ENCODE measurements around the gene MUL1.

The MUL1 gene

DNA sequence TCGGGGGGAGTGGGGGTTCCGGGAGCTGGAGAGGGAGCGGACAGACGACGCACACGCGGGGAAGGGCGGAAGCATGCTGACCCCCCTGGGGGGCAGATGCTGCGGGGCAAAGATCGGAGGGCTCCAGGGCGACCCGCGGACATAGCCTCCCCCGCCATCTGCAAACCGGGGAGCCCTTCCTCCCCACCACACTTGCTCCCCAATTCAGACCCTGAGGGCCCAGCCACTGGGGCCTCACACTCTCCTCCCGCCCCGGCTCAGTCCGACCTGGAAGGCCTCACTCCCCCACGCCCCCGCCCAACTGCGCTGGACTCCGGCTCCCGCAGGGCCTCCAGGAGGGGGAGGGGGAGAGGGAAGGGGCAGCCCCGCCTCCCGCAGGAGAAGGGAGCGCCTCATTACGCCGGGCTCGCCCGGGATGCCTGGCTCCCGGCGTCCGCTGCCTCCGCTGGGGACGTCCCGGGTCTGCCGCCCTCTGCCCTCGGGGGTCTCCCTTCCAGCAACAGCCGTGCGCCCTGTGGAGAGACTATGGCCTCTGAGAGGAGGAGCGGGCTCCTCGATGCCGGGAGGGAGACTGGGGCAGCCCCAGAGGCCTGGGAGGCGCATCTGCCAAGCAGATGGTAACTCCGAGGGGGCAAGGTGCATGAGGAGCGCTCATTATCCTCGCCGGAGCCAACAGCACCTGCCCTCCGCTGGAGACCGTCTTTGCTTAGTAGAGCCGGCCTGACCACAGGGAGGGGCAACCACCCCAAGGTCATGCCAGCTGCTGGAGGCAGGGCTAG is 21.3 kb downstream of the MUL1 start (continued):
- TF ChIP-seq, protein P1, sequence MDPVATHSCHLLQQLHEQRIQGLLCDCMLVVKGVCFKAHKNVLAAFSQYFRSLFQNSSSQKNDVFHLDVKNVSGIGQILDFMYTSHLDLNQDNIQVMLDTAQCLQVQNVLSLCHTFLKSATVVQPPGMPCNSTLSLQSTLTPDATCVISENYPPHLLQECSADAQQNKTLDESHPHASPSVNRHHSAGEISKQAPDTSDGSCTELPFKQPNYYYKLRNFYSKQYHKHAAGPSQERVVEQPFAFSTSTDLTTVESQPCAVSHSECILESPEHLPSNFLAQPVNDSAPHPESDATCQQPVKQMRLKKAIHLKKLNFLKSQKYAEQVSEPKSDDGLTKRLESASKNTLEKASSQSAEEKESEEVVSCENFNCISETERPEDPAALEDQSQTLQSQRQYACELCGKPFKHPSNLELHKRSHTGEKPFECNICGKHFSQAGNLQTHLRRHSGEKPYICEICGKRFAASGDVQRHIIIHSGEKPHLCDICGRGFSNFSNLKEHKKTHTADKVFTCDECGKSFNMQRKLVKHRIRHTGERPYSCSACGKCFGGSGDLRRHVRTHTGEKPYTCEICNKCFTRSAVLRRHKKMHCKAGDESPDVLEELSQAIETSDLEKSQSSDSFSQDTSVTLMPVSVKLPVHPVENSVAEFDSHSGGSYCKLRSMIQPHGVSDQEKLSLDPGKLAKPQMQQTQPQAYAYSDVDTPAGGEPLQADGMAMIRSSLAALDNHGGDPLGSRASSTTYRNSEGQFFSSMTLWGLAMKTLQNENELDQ (tag by site-specific recombination; IDR thresholded peaks at IDR 0.05; ENCODE audit: low read depth): no peak
- TF ChIP-seq ZNF354C (tag by site-specific recombination; IDR thresholded peaks at IDR 0.05; ENCODE audit: borderline replicate concordance, low read depth): no peak
- TF ChIP-seq ZSCAN23 (tag by site-specific recombination; IDR thresholded peaks at IDR 0.05): peak; percentile 73; the same call in 1 of the 2 replicates
- TF ChIP-seq SCRT2 (tag by site-specific recombination; IDR thresholded peaks at IDR 0.05): no peak
- no peak for TF ChIP-seq ZNF837 (tag by site-specific recombination; IDR thresholded peaks at IDR 0.05)
- TF ChIP-seq ZNF530 (tag by site-specific recombination; IDR thresholded peaks at IDR 0.05; ENCODE audit: low read depth): no peak
- TF ChIP-seq, protein P2, sequence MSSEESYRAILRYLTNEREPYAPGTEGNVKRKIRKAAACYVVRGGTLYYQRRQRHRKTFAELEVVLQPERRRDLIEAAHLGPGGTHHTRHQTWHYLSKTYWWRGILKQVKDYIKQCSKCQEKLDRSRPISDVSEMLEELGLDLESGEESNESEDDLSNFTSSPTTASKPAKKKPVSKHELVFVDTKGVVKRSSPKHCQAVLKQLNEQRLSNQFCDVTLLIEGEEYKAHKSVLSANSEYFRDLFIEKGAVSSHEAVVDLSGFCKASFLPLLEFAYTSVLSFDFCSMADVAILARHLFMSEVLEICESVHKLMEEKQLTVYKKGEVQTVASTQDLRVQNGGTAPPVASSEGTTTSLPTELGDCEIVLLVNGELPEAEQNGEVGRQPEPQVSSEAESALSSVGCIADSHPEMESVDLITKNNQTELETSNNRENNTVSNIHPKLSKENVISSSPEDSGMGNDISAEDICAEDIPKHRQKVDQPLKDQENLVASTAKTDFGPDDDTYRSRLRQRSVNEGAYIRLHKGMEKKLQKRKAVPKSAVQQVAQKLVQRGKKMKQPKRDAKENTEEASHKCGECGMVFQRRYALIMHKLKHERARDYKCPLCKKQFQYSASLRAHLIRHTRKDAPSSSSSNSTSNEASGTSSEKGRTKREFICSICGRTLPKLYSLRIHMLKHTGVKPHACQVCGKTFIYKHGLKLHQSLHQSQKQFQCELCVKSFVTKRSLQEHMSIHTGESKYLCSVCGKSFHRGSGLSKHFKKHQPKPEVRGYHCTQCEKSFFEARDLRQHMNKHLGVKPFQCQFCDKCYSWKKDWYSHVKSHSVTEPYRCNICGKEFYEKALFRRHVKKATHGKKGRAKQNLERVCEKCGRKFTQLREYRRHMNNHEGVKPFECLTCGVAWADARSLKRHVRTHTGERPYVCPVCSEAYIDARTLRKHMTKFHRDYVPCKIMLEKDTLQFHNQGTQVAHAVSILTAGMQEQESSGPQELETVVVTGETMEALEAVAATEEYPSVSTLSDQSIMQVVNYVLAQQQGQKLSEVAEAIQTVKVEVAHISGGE (tag by site-specific recombination; conservative IDR thresholded peaks at IDR 0.05; ENCODE audit: low read depth): peak; percentile 6
- no peak for TF ChIP-seq ZNF544 (tag by site-specific recombination; IDR thresholded peaks at IDR 0.05)
- no peak for TF ChIP-seq ZNF350 (tag by site-specific recombination; IDR thresholded peaks at IDR 0.05)
- TF ChIP-seq ZNF37A (tag by site-specific recombination; IDR thresholded peaks at IDR 0.05): no peak
- peak; percentile 54; the same call in 1 of the 2 replicates for TF ChIP-seq REPIN1 (tag by site-specific recombination; IDR thresholded peaks at IDR 0.05; ENCODE audit: low read depth)
- TF ChIP-seq ZNF701 (tag by site-specific recombination; IDR thresholded peaks at IDR 0.05): no peak
- TF ChIP-seq ZNF561 (tag by site-specific recombination; IDR thresholded peaks at IDR 0.05; ENCODE audit: borderline replicate concordance): peak; percentile 54; the same call in 1 of the 2 replicates
- no peak for TF ChIP-seq ZNF16 (tag by site-specific recombination; IDR thresholded peaks at IDR 0.05; ENCODE audit: low read depth)
- TF ChIP-seq, protein P3, sequence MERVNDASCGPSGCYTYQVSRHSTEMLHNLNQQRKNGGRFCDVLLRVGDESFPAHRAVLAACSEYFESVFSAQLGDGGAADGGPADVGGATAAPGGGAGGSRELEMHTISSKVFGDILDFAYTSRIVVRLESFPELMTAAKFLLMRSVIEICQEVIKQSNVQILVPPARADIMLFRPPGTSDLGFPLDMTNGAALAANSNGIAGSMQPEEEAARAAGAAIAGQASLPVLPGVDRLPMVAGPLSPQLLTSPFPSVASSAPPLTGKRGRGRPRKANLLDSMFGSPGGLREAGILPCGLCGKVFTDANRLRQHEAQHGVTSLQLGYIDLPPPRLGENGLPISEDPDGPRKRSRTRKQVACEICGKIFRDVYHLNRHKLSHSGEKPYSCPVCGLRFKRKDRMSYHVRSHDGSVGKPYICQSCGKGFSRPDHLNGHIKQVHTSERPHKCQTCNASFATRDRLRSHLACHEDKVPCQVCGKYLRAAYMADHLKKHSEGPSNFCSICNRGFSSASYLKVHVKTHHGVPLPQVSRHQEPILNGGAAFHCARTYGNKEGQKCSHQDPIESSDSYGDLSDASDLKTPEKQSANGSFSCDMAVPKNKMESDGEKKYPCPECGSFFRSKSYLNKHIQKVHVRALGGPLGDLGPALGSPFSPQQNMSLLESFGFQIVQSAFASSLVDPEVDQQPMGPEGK (tag by site-specific recombination; IDR thresholded peaks at IDR 0.05): peak; percentile 78
- TF ChIP-seq ZNF792 (tag by site-specific recombination; IDR thresholded peaks at IDR 0.05): no peak
- TF ChIP-seq, protein P4, sequence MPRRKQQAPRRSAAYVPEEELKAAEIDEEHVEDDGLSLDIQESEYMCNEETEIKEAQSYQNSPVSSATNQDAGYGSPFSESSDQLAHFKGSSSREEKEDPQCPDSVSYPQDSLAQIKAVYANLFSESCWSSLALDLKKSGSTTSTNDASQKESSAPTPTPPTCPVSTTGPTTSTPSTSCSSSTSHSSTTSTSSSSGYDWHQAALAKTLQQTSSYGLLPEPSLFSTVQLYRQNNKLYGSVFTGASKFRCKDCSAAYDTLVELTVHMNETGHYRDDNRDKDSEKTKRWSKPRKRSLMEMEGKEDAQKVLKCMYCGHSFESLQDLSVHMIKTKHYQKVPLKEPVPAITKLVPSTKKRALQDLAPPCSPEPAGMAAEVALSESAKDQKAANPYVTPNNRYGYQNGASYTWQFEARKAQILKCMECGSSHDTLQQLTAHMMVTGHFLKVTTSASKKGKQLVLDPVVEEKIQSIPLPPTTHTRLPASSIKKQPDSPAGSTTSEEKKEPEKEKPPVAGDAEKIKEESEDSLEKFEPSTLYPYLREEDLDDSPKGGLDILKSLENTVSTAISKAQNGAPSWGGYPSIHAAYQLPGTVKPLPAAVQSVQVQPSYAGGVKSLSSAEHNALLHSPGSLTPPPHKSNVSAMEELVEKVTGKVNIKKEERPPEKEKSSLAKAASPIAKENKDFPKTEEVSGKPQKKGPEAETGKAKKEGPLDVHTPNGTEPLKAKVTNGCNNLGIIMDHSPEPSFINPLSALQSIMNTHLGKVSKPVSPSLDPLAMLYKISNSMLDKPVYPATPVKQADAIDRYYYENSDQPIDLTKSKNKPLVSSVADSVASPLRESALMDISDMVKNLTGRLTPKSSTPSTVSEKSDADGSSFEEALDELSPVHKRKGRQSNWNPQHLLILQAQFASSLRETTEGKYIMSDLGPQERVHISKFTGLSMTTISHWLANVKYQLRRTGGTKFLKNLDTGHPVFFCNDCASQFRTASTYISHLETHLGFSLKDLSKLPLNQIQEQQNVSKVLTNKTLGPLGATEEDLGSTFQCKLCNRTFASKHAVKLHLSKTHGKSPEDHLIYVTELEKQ (tag by site-specific recombination; IDR thresholded peaks at IDR 0.05; ENCODE audit: borderline replicate concordance): 0 out of 2 replicates have a peak, but pooled peaks have one; percentile 11
- peak; percentile 45 for TF ChIP-seq SP7 (tag by site-specific recombination; IDR thresholded peaks at IDR 0.05)
- TF ChIP-seq, protein P5, sequence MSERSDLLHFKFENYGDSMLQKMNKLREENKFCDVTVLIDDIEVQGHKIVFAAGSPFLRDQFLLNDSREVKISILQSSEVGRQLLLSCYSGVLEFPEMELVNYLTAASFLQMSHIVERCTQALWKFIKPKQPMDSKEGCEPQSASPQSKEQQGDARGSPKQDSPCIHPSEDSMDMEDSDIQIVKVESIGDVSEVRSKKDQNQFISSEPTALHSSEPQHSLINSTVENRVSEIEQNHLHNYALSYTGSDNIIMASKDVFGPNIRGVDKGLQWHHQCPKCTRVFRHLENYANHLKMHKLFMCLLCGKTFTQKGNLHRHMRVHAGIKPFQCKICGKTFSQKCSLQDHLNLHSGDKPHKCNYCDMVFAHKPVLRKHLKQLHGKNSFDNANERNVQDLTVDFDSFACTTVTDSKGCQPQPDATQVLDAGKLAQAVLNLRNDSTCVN (tag by site-specific recombination; optimal IDR thresholded peaks at IDR 0.05): peak; percentile 66
- TF ChIP-seq, protein P6, sequence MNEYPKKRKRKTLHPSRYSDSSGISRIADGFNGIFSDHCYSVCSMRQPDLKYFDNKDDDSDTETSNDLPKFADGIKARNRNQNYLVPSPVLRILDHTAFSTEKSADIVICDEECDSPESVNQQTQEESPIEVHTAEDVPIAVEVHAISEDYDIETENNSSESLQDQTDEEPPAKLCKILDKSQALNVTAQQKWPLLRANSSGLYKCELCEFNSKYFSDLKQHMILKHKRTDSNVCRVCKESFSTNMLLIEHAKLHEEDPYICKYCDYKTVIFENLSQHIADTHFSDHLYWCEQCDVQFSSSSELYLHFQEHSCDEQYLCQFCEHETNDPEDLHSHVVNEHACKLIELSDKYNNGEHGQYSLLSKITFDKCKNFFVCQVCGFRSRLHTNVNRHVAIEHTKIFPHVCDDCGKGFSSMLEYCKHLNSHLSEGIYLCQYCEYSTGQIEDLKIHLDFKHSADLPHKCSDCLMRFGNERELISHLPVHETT (tag by site-specific recombination; IDR thresholded peaks at IDR 0.05): peak; percentile 30; the same call in 1 of the 2 replicates
- TF ChIP-seq ZNF600 (tag by site-specific recombination; IDR thresholded peaks at IDR 0.05): peak; percentile 76; the same call in 1 of the 2 replicates
- no peak for TF ChIP-seq SETDB1 (IDR thresholded peaks at IDR 0.05; ENCODE audit: insufficient read length, low read length)
- peak; percentile 79 for TF ChIP-seq EGR2 (tag by site-specific recombination; IDR thresholded peaks at IDR 0.05; ENCODE audit: low read depth)
- TF ChIP-seq ZNF157 (tag by site-specific recombination; IDR thresholded peaks at IDR 0.05): no peak

All from HEK293 (cell line).